Panc1 (cell line): ENCODE results near the gene ITPR3. TPM values are rescaled to one million over a fixed set of nuclear protein-coding genes. Genes with fewer than 3 reads are reported as not detected.

Source experiments
- ATAC-seq: fragments of 200-7000 bp; cut with Tn5 transposase; 2 replicates; pipeline ENCODE4 v1.9.1; 2020; ENCODE audit warnings: mild to moderate bottlenecking, moderate library complexity
- BruUV-seq: library from RNA; stranded (reverse); fragments of 400-500 nt; replicated peaks from 2 replicates; lab custom pipeline; 2021; lab: Mats Ljungman, UMichigan
- CTCF ChIA-PET: fragments of 300-600 bp; sonication (Branson Sonifier 250); formaldehyde crosslinking; loops from one replicate; lab custom pipeline; 2022; ENCODE audit warnings: antibody characterized with exemption; lab: Charles Lee
- POLR2A ChIA-PET: fragments of 300-600 bp; sonication (Branson Sonifier 250); formaldehyde crosslinking; loops from one replicate; lab custom pipeline; 2022; ENCODE audit warnings: antibody characterized with exemption; lab: Charles Lee
- DNase-seq: peaks from one replicate; pipeline ENCODE4 v3.0.0-alpha.2; 2010; ENCODE audit warnings: low read depth, low spot score
- H3K27ac ChIP-seq: 2 replicates; pipeline ENCODE4 v1.5.1; 2011; ENCODE audit warnings: mild to moderate bottlenecking, low read length, inconsistent platforms
- H3K27me3 ChIP-seq: fragments of 200-500 bp; sonication (Bioruptor generic); 2 replicates; pipeline ENCODE4 v1.6.0; 2014; ENCODE audit warnings: low read length, inconsistent platforms; ENCODE audit not compliant: control insufficient read depth, insufficient read depth
- H3K36me3 ChIP-seq: fragments of 200-500 bp; sonication (Bioruptor generic); 2 replicates; pipeline ENCODE4 v1.5.1; 2014; ENCODE audit warnings: inconsistent platforms, mild to moderate bottlenecking, low read length, moderate library complexity; ENCODE audit not compliant: control insufficient read depth, insufficient read depth
- H3K4me1 ChIP-seq: 2 replicates; pipeline ENCODE4 v1.5.1; 2011; ENCODE audit warnings: inconsistent platforms, mild to moderate bottlenecking, low read length, moderate library complexity; ENCODE audit not compliant: control insufficient read depth, insufficient read depth
- H3K4me3 ChIP-seq, 2 experiments: 2 replicates each; pipeline ENCODE4 v1.5.1; 2011 to 2012; ENCODE audit warnings: low read depth in 2 of 2, low read length in 2 of 2, mild to moderate bottlenecking in 2 of 2, inconsistent platforms in 1 of 2, moderate library complexity in 1 of 2
- H3K9me3 ChIP-seq: fragments of 200-500 bp; sonication (Bioruptor generic); 2 replicates; pipeline ENCODE4 v1.5.1; 2014; ENCODE audit warnings: low read depth, mild to moderate bottlenecking, inconsistent platforms, low read length, moderate library complexity; ENCODE audit not compliant: control insufficient read depth, insufficient read depth
- POLR2AphosphoS5 ChIP-seq: IDR thresholded peaks from 2 replicates; pipeline ENCODE4 v1.6.1; 2012; ENCODE audit warnings: mild to moderate bottlenecking, low read depth, low read length, moderate library complexity
- SIN3A ChIP-seq: IDR thresholded peaks from 2 replicates; pipeline ENCODE4 v1.6.1; 2012; ENCODE audit warnings: low read depth, mild to moderate bottlenecking, low read length, moderate library complexity, borderline replicate concordance; ENCODE audit not compliant: insufficient read depth
- TCF7L2 ChIP-seq: IDR thresholded peaks from 2 replicates; pipeline ENCODE4 v1.6.1; 2011; ENCODE audit warnings: mild to moderate bottlenecking, low read depth, low read length, inconsistent platforms
- in situ Hi-C: cut with HindIII; loops from 2 replicates; pipeline ENCODE4 v1.10.0; 2016; ENCODE audit warnings: low sequenced_read_pairs, low pct_unique_long_range_greater_than_20kb
- intact Hi-C: fragments of 100-400 bp; cut with micrococcal nuclease; formaldehyde crosslinking; loops from one replicate; pipeline ENCODE4 v1.10.0; 2022; ENCODE audit not compliant: unreplicated experiment
- total RNA-seq: library from RNA; stranded (reverse); gene quantifications from one replicate; pipeline ENCODE4 v1.2.1, GENCODE V29; 2021; ENCODE audit not compliant: unreplicated experiment
- TF ChIP-seq, protein P1 (sequence below), 2 experiments: IDR thresholded peaks; 2 replicates each; pipeline ENCODE4 v1.6.1; 2011 to 2012; ENCODE audit warnings: low read depth in 2 of 2, control low read depth in 1 of 2, low read length in 1 of 2, mild to moderate bottlenecking in 1 of 2, moderate library complexity in 1 of 2; ENCODE audit not compliant: insufficient read depth in 1 of 2
- TF ChIP-seq, protein P2 (sequence below): fragments of 450-650 bp; IDR thresholded peaks from 2 replicates; pipeline ENCODE4 v1.5.1; 2017; ENCODE audit warnings: mild to moderate bottlenecking

The ITPR3 gene
- total RNA-seq, 1 experiment from 2014 or later: 65.8 TPM

DNA sequence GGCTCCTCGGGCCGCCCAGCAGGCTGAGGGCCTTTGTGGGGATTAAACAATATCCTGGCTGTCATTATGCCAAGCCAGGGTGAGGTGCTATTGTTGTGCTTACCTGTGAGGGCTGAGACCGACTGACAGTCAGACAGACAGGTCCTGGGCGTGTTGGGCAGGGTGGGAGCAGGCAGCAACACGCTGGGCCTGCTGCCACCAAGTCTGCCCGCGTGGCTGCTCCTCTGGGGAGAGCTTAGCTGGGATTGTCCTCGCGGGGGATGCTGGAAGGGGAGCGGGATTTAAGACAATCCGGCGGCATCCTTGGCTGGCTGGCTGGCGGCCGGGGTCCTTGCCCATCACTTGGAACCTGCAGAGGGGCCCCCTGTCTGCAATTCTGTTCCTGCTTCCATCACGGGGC, 20.0 kb downstream of the ITPR3 start:
- no peaks in the 10 kb centered on the region for H3K36me3 ChIP-seq
- CTCF ChIA-PET: no interaction called here
- POLR2A ChIA-PET: no interaction called here
- ATAC-seq (no peak), DNase-seq (no peak)
- H3K4me3 ChIP-seq: no peak overlapping the region
- H3K4me1 ChIP-seq: no peaks in the 10 kb centered on the region
- H3K27me3 ChIP-seq: no peaks in the 10 kb centered on the region
- intact Hi-C loops (no loop called here), in situ Hi-C loops (no loop called here)
- no peak overlapping the region for H3K27ac ChIP-seq
- H3K9me3 ChIP-seq: no peaks in the 10 kb centered on the region
- TF ChIP-seq SIN3A: no peak
- TF ChIP-seq, protein P1, sequence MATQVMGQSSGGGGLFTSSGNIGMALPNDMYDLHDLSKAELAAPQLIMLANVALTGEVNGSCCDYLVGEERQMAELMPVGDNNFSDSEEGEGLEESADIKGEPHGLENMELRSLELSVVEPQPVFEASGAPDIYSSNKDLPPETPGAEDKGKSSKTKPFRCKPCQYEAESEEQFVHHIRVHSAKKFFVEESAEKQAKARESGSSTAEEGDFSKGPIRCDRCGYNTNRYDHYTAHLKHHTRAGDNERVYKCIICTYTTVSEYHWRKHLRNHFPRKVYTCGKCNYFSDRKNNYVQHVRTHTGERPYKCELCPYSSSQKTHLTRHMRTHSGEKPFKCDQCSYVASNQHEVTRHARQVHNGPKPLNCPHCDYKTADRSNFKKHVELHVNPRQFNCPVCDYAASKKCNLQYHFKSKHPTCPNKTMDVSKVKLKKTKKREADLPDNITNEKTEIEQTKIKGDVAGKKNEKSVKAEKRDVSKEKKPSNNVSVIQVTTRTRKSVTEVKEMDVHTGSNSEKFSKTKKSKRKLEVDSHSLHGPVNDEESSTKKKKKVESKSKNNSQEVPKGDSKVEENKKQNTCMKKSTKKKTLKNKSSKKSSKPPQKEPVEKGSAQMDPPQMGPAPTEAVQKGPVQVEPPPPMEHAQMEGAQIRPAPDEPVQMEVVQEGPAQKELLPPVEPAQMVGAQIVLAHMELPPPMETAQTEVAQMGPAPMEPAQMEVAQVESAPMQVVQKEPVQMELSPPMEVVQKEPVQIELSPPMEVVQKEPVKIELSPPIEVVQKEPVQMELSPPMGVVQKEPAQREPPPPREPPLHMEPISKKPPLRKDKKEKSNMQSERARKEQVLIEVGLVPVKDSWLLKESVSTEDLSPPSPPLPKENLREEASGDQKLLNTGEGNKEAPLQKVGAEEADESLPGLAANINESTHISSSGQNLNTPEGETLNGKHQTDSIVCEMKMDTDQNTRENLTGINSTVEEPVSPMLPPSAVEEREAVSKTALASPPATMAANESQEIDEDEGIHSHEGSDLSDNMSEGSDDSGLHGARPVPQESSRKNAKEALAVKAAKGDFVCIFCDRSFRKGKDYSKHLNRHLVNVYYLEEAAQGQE (IDR thresholded peaks at IDR 0.05; ENCODE audit: insufficient read depth in 1 of 2, low read depth in 2 of 2, low read length in 1 of 2): no peak
- TF ChIP-seq, protein P2, sequence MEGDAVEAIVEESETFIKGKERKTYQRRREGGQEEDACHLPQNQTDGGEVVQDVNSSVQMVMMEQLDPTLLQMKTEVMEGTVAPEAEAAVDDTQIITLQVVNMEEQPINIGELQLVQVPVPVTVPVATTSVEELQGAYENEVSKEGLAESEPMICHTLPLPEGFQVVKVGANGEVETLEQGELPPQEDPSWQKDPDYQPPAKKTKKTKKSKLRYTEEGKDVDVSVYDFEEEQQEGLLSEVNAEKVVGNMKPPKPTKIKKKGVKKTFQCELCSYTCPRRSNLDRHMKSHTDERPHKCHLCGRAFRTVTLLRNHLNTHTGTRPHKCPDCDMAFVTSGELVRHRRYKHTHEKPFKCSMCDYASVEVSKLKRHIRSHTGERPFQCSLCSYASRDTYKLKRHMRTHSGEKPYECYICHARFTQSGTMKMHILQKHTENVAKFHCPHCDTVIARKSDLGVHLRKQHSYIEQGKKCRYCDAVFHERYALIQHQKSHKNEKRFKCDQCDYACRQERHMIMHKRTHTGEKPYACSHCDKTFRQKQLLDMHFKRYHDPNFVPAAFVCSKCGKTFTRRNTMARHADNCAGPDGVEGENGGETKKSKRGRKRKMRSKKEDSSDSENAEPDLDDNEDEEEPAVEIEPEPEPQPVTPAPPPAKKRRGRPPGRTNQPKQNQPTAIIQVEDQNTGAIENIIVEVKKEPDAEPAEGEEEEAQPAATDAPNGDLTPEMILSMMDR: no peak
- no peak for TF ChIP-seq TCF7L2
- TF ChIP-seq POLR2AphosphoS5: no peak
- BruUV-seq: no TSS peak

DNA sequence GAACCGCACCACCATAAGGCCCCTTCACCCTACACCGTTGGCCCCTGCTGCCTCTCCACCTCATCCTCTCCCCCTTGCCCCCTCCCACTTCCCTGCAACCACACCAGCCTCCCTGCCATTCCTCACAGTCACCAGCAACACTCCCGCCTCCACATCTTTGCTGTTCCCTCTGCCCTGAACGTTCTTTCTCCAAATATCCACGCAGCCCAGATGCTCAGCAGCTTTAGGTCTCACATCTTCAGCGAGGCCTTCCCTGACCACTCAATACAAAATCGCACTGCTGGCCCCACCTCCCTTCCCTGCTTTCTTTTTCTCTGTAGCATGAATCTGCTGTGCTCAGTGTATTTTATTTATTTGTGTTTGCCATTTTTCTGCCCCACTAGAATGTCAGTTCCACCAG, 20.5 kb downstream of the ITPR3 start:
- POLR2A ChIA-PET: no interaction called here
- intact Hi-C loops: no loop called here
- DNase-seq (no peak), ATAC-seq (no peak)
- CTCF ChIA-PET: no interaction called here
- Histone ChIP-seq H3K4me1 (no peaks in the 10 kb centered on the region), H3K27ac (no peak overlapping the region), H3K36me3 (no peaks in the 10 kb centered on the region), H3K4me3 (no peak overlapping the region), H3K9me3 (no peaks in the 10 kb centered on the region), H3K27me3 (no peaks in the 10 kb centered on the region)
- TF ChIP-seq, protein P1 (IDR thresholded peaks at IDR 0.05; ENCODE audit: insufficient read depth in 1 of 2, low read depth in 2 of 2, low read length in 1 of 2): no peak
- no peak for TF ChIP-seq POLR2AphosphoS5
- TF ChIP-seq, protein P2: no peak
- TF ChIP-seq SIN3A: no peak
- no peak for TF ChIP-seq TCF7L2
- in situ Hi-C loops: no loop called here
- no TSS peak for BruUV-seq
